ENCODE results near the gene DNAAF1.

The DNAAF1 gene

GRCh38 chr16:84195201-84196093, 50.3 kb downstream of the DNAAF1 start:
- POLR2A ChIA-PET (ENCODE audit: low non-redundant PET), result interaction anchor here (0.6 kb wide), 1 partner anchor 42 kb away, joined by 3 read pairs; no protein-coding TSS in a partner anchor
- H3K27ac ChIP-seq, result no peak overlapping the region
- TF ChIP-seq CTCF (conservative IDR thresholded peaks at IDR 0.05; ENCODE audit: low read depth), result no peak
- no peak for DNase-seq (ENCODE audit: low spot score)
- CTCF ChIA-PET, result interaction anchor here (0.6 to 2.8 kb wide), 2 partner anchors 9 to 80 kb away, joined by 3 to 15 read pairs; partner anchors contain the start of gene TAF1C

GRCh38 chr16:84196101-84196500, 51.0 kb downstream of the DNAAF1 start:
- no peak overlapping the region for H3K27ac ChIP-seq
- CTCF ChIA-PET, result interaction anchor here (0.6 to 2.8 kb wide), 3 partner anchors 9 to 288 kb away, joined by 3 to 15 read pairs (median 3); partner anchors contain the start of gene TAF1C
- no peak for DNase-seq (ENCODE audit: low spot score)
- no peak for TF ChIP-seq CTCF (conservative IDR thresholded peaks at IDR 0.05; ENCODE audit: low read depth)
- POLR2A ChIA-PET (ENCODE audit: low non-redundant PET), result no interaction called here

DNA sequence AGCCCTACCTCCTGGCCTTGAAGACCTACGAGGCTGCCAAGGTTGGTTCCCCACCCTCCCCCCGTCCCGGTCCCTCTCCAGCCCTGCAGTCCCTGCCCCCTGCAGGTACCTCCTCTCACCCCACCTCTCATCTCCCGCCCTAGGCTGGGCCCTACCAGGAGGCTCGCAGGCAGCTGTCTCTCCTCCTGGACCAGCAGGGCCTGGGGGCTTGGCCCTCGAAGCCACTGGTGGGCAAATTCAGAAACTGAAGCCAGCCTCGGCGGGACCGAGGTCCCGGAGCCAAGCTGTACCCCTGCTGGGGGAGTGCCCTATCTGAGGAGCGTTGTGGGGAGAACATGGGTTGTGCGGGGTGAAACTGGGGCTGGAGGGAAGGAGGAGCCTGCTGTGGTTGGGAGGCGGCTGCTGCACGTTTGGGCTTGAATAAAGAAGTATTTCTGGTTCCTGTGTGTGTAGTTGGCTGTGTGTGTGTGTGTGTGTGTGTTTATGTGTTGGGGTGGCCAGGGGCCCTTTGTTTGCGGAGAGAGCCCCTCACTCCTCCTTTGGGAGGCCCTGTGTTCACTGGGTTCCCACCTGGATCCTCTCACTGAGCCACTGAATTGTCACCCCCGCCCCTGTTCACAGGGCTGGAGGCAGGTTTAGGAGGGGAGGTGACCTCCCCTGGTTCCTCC, 51.8 kb downstream of the DNAAF1 start:
- no peak for TF ChIP-seq CTCF (conservative IDR thresholded peaks at IDR 0.05; ENCODE audit: low read depth)
- ChIA-PET POLR2A (ENCODE audit: low non-redundant PET) (no interaction called here), CTCF (interaction anchor here (0.7 to 2.8 kb wide), 2 partner anchors 10 to 287 kb away, joined by 3 to 15 read pairs; partner anchors contain the start of gene TAF1C)
- peak; percentile 62 for DNase-seq (ENCODE audit: low spot score)
- peak overlapping the region; percentile 6; the same call in 1 of the 2 replicates for H3K27ac ChIP-seq

- ChIA-PET CTCF (interaction anchor here (2.8 kb wide), 1 partner anchor 11 kb away, joined by 15 read pairs; the partner anchor contains the start of gene TAF1C), POLR2A (ENCODE audit: low non-redundant PET) (no interaction called here)
- no peak overlapping the region for H3K27ac ChIP-seq
- no peak for TF ChIP-seq CTCF (conservative IDR thresholded peaks at IDR 0.05; ENCODE audit: low read depth)
- DNase-seq (ENCODE audit: low spot score), result no peak
Observed at GRCh38 chr16:84197466-84198128, 52.5 kb downstream of the DNAAF1 start.

DNA sequence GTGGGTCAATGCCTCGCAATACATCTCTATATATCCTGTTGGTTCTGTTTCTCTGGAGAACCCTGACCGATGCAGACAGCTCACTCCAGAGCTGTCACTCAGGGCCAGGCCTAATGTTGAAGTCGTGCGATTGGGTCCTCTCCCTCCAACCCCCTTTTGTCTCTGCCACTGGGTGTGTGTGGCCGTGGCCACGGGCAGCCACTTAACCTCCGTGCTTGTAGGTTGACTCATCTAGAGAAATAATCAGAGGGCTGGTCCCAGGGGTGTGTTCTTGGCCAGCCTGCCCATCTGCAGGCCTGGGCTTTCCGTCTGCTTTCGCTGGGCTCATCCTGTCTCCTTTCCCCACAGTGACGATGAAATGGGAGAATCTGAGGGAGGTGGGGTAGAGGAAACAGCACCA, 53.3 kb downstream of the DNAAF1 start:
- no peak for TF ChIP-seq CTCF (conservative IDR thresholded peaks at IDR 0.05; ENCODE audit: low read depth)
- no peak overlapping the region for H3K27ac ChIP-seq
- DNase-seq (ENCODE audit: low spot score), result peak; percentile 31
- CTCF ChIA-PET, result interaction anchor here (1.5 kb wide), 1 partner anchor 11 kb away, joined by 6 read pairs; no protein-coding TSS in a partner anchor
- POLR2A ChIA-PET (ENCODE audit: low non-redundant PET), result no interaction called here

DNA sequence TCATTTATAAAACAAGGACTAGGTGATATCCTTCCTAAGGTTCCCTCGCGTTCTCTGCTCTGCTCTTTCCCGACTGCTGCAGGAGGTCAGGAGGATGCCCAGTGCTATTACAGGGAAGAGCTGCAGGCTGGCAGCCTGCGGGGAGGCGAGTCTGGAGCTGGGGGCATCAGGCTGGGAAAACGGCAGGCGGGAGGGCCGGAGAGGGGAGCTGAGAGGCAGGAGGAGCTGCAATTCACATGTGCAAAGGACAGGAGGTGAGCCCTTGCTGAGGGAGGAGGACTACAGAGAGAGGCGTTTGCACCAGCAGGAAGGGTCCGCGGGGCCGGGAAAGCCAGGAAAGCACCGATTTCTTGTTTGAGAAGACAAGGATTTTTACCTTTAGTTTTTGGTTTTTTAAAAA, 54.0 kb downstream of the DNAAF1 start:
- CTCF ChIA-PET, result interaction anchor here (1.5 kb wide), 1 partner anchor 12 kb away, joined by 6 read pairs; no protein-coding TSS in a partner anchor
- TF ChIP-seq CTCF (conservative IDR thresholded peaks at IDR 0.05; ENCODE audit: low read depth), result no peak
- POLR2A ChIA-PET (ENCODE audit: low non-redundant PET), result no interaction called here
- H3K27ac ChIP-seq, result no peak overlapping the region
- no peak for DNase-seq (ENCODE audit: low spot score)
